HEK293 (cell line): ENCODE data around the gene YY1AP1.
"Not testable (repeated sequence)": the region's sequence is repeated elsewhere in the genome, so short reads cannot be mapped to it uniquely, and the experiment has no call there.

Experiments
- CTCF ChIA-PET: fragments of 350-600 bp; formaldehyde crosslinking; extraction: SDS; loops from one replicate; lab custom pipeline; 2021; ENCODE audit warnings: antibody characterized with exemption; lab: Yijun Ruan, JAX
- POLR2A ChIA-PET: fragments of 300-600 bp; formaldehyde crosslinking; extraction: SDS; loops from one replicate; lab custom pipeline; 2020; ENCODE audit warnings: antibody characterized with exemption, inconsistent platforms; lab: Yijun Ruan, JAX
- H3K27ac ChIP-seq: fragments of 200-500 bp; sonication (Bioruptor generic); 2 replicates; pipeline ENCODE4 v1.5.1; 2014; ENCODE audit warnings: low read depth, low read length, control low read depth, inconsistent platforms; ENCODE audit errors: extremely low read depth
- H3K36me3 ChIP-seq, 2 experiments: fragments of 200-500 bp in 1 of 2; sonication (Bioruptor generic) in 1 of 2; 1 replicate in 1 of 2; 2 replicates in 1 of 2; pipeline ENCODE4 v1.5.1; 2014 to 2017; ENCODE audit warnings: inconsistent platforms in 2 of 2, low read length in 2 of 2; ENCODE audit not compliant: control insufficient read depth in 2 of 2, insufficient read depth in 1 of 2
- H3K4me1 ChIP-seq: fragments of 200-500 bp; sonication (Bioruptor generic); 2 replicates; pipeline ENCODE4 v1.5.1; 2014; ENCODE audit warnings: mild to moderate bottlenecking, low read length, inconsistent platforms; ENCODE audit not compliant: control insufficient read depth, insufficient read depth
- H3K4me3 ChIP-seq: 2 replicates; pipeline ENCODE4 v1.5.1; 2011; ENCODE audit warnings: low read depth, mild to moderate bottlenecking, control low read depth, low read length, moderate library complexity
- H3K9me3 ChIP-seq: fragments of 200-500 bp; sonication (Bioruptor generic); 2 replicates; pipeline ENCODE4 v1.5.1; 2014; ENCODE audit warnings: low read depth, low read length, inconsistent platforms; ENCODE audit not compliant: control insufficient read depth, insufficient read depth
- GLIS1 ChIP-seq: fragments of 450-650 bp; formaldehyde crosslinking; IDR thresholded peaks from 2 replicates; pipeline ENCODE4 v1.5.1; 2016; ENCODE audit warnings: missing biosample characterization, missing genetic modification characterization
- HOXA7 ChIP-seq: sonication (generic); formaldehyde crosslinking; IDR thresholded peaks from 2 replicates; pipeline ENCODE4 v1.8.1; 2022; ENCODE audit warnings: missing genetic modification reagents, borderline replicate concordance
- KLF1 ChIP-seq: fragments of 450-650 bp; formaldehyde crosslinking; IDR thresholded peaks from 2 replicates; pipeline ENCODE4 v1.5.1; 2016; ENCODE audit warnings: missing biosample characterization, missing genetic modification characterization
- KLF8 ChIP-seq: fragments of 450-650 bp; formaldehyde crosslinking; IDR thresholded peaks from 2 replicates; pipeline ENCODE4 v1.5.1; 2016; ENCODE audit warnings: missing biosample characterization, missing genetic modification characterization
- MEIS1 ChIP-seq: sonication (generic); formaldehyde crosslinking; IDR thresholded peaks from 2 replicates; pipeline ENCODE4 v1.8.1; 2022; ENCODE audit warnings: missing genetic modification reagents, mild to moderate bottlenecking, borderline replicate concordance
- RBAK ChIP-seq: fragments of 450-650 bp; formaldehyde crosslinking; IDR thresholded peaks from 2 replicates; pipeline ENCODE4 v1.5.1; 2016; ENCODE audit warnings: missing biosample characterization, missing genetic modification characterization
- SETDB1 ChIP-seq: IDR thresholded peaks from one replicate; pipeline ENCODE4 v1.6.1; 2017; ENCODE audit warnings: mild to moderate bottlenecking, low read length, moderate library complexity, mixed read lengths; ENCODE audit not compliant: insufficient read length
- ZNF10 ChIP-seq: fragments of 450-650 bp; formaldehyde crosslinking; IDR thresholded peaks from 2 replicates; pipeline ENCODE4 v1.5.1; 2017; ENCODE audit warnings: missing biosample characterization, missing genetic modification characterization
- ZNF132 ChIP-seq: fragments of 450-650 bp; formaldehyde crosslinking; IDR thresholded peaks from 2 replicates; pipeline ENCODE4 v1.5.1; 2017; ENCODE audit warnings: missing biosample characterization, missing genetic modification characterization, borderline replicate concordance
- ZNF146 ChIP-seq: fragments of 450-650 bp; formaldehyde crosslinking; IDR thresholded peaks from 2 replicates; pipeline ENCODE4 v1.5.1; 2016; ENCODE audit warnings: missing biosample characterization, missing genetic modification characterization
- ZNF157 ChIP-seq: fragments of 450-650 bp; formaldehyde crosslinking; IDR thresholded peaks from 2 replicates; pipeline ENCODE4 v1.5.1; 2016; ENCODE audit warnings: missing biosample characterization, missing genetic modification characterization
- ZNF169 ChIP-seq: fragments of 450-650 bp; formaldehyde crosslinking; IDR thresholded peaks from 2 replicates; pipeline ENCODE4 v1.5.1; 2016; ENCODE audit warnings: missing biosample characterization, missing genetic modification characterization
- ZNF24 ChIP-seq: fragments of 450-650 bp; formaldehyde crosslinking; IDR thresholded peaks from 2 replicates; pipeline ENCODE4 v1.5.1; 2016; ENCODE audit warnings: missing biosample characterization, missing genetic modification characterization
- ZNF350 ChIP-seq: fragments of 450-650 bp; formaldehyde crosslinking; IDR thresholded peaks from 2 replicates; pipeline ENCODE4 v1.5.0; 2017; ENCODE audit warnings: missing biosample characterization, mild to moderate bottlenecking, missing genetic modification characterization
- ZNF548 ChIP-seq: fragments of 450-650 bp; formaldehyde crosslinking; IDR thresholded peaks from 2 replicates; pipeline ENCODE4 v1.5.1; 2016; ENCODE audit warnings: missing biosample characterization, missing genetic modification characterization
- ZNF610 ChIP-seq: fragments of 450-650 bp; formaldehyde crosslinking; IDR thresholded peaks from 2 replicates; pipeline ENCODE4 v1.5.1; 2016; ENCODE audit warnings: missing biosample characterization, missing genetic modification characterization, borderline replicate concordance
- ZNF626 ChIP-seq: fragments of 450-650 bp; sonication (Bioruptor Pico); formaldehyde crosslinking; IDR thresholded peaks from 2 replicates; pipeline ENCODE4 v1.5.1; 2018; ENCODE audit warnings: missing biosample characterization, missing genetic modification characterization, inconsistent platforms
- ZNF776 ChIP-seq: fragments of 450-650 bp; formaldehyde crosslinking; IDR thresholded peaks from 2 replicates; pipeline ENCODE4 v1.5.0; 2017; ENCODE audit warnings: missing biosample characterization, missing genetic modification characterization, borderline replicate concordance
- ZNF777 ChIP-seq: fragments of 450-650 bp; formaldehyde crosslinking; IDR thresholded peaks from 2 replicates; pipeline ENCODE4 v1.5.1; 2017; ENCODE audit warnings: missing biosample characterization, missing genetic modification characterization, borderline replicate concordance
- ZNF843 ChIP-seq: fragments of 450-650 bp; formaldehyde crosslinking; IDR thresholded peaks from 2 replicates; pipeline ENCODE4 v1.5.1; 2016; ENCODE audit warnings: missing biosample characterization, missing genetic modification characterization
- TF ChIP-seq, protein P1 (sequence below): fragments of 450-650 bp; formaldehyde crosslinking; IDR thresholded peaks from 2 replicates; pipeline ENCODE4 v1.5.1; 2016; ENCODE audit warnings: missing biosample characterization, missing genetic modification characterization
- TF ChIP-seq, protein P2 (sequence below): fragments of 450-650 bp; IDR thresholded peaks from 2 replicates; pipeline ENCODE4 v1.5.1; 2018; ENCODE audit warnings: missing biosample characterization, mild to moderate bottlenecking, missing genetic modification characterization

YY1AP1 gene

DNA sequence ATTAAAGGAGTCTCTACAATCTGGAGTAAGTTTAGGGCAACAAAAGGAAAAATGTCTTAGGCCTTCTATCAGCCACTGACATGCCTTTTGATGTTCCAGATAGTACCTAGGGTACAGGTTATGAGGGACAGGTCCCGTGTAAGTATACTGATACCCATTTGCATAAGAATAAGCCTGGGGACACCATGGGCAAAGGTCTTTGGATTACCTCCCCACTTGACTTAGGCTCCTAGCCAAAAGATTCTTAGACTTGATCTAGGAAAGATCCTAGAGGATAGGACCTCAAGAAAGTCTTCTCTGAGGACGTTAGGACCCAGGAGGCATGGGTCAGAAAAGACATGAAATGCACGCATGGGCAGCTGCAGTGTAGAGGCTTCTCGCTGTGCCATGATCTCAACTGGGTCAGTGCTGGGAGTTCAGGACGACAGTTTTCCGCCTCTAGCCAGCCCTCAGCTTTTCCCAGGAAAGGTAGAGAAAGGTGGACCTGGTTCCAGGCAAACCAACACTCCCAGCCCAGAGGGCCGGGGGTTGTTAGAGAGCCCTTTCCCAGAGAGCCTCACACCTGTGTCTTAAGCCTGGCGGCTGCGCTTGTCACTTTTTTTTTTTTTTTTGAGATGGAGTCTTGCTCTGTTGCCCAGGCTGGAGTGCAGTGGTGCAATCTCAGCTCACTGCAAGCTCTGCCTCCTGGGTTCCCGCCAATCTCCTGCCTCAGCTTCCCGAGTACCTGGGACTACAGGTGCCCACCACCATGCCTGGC lies 52.0 kb downstream of the YY1AP1 start:
- H3K4me1 ChIP-seq = no peaks in the 10 kb centered on the region
- no peaks in the 10 kb centered on the region for H3K9me3 ChIP-seq
- H3K4me3 ChIP-seq = no peak overlapping the region
- CTCF ChIA-PET = no interaction called here
- H3K27ac ChIP-seq = no peak overlapping the region
- TF ChIP-seq ZNF146 (tag by site-specific recombination) (no peak), ZNF24 (tag by site-specific recombination) (no peak), ZNF157 (tag by site-specific recombination) (peak; percentile 83)
- H3K36me3 ChIP-seq = no peaks in the 10 kb centered on the region
- POLR2A ChIA-PET = interaction anchor here (0.6 kb wide), 1 partner anchor 19 kb away, joined by 4 read pairs; no protein-coding TSS in a partner anchor

DNA sequence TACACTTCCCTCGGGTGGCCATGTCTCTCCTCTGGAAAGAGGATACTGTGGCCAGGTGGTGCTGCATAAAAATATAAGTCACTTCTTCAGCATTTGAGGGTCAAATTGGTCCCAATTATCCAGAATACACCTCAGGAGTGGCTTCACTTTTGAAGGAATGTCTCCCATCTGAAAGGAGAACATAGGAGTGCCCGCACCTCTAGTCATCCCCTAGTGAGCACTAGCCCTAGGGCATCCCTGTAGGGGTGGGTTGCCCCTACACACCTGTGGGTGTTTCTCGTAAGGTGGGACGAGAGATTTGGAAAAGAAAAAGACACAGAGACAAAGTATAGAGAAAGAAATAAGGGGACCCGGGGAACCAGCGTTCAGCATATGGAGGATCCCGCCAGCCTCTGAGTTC lies 62.1 kb downstream of the YY1AP1 start:
- POLR2A ChIA-PET, H3K4me1 ChIP-seq, H3K4me3 ChIP-seq, CTCF ChIA-PET, H3K9me3 ChIP-seq, H3K27ac ChIP-seq, H3K36me3 ChIP-seq: not testable (repeated sequence)

DNA sequence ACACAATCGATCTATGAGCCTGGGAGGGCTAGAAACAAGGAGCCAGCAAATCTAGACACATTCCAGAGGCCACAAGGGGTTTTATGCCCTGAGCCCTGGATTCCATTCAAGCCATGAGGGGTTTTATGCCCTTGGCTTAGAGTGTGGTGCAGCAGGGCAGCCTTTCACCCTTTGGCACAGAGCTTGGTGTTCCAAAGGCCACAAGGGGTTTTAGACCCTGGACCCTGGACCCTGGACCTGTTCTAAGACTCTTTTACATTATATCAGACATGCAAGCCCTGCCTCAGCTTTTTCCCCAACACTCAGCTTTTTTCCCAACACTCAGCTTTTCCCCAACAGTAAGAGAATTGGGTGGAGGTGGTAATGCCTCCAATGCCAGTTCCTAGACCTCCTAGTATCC lies 65.2 kb downstream of the YY1AP1 start:
- Histone ChIP-seq H3K9me3 (no peaks in the 10 kb centered on the region), H3K4me3 (no peak overlapping the region), H3K27ac (no peak overlapping the region), H3K4me1 (no peaks in the 10 kb centered on the region), H3K36me3 (no peaks in the 10 kb centered on the region)
- no peak for TF ChIP-seq KLF1 (tag by site-specific recombination)
- TF ChIP-seq RBAK (tag by site-specific recombination) = no peak
- TF ChIP-seq SETDB1 = no peak
- no peak for TF ChIP-seq ZNF843 (tag by site-specific recombination)
- TF ChIP-seq ZNF610 (tag by site-specific recombination) = no peak
- TF ChIP-seq ZNF10 = no peak
- no peak for TF ChIP-seq ZNF169 (tag by site-specific recombination)
- TF ChIP-seq, protein P1, sequence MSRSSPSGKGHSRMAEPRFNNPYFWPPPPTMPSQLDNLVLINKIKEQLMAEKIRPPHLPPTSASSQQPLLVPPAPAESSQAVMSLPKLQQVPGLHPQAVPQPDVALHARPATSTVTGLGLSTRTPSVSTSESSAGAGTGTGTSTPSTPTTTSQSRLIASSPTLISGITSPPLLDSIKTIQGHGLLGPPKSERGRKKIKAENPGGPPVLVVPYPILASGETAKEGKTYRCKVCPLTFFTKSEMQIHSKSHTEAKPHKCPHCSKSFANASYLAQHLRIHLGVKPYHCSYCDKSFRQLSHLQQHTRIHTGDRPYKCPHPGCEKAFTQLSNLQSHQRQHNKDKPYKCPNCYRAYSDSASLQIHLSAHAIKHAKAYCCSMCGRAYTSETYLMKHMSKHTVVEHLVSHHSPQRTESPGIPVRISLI = no peak
- no peak for TF ChIP-seq ZNF777 (tag by site-specific recombination)
- TF ChIP-seq KLF8 (tag by site-specific recombination) = no peak
- TF ChIP-seq, protein P2, sequence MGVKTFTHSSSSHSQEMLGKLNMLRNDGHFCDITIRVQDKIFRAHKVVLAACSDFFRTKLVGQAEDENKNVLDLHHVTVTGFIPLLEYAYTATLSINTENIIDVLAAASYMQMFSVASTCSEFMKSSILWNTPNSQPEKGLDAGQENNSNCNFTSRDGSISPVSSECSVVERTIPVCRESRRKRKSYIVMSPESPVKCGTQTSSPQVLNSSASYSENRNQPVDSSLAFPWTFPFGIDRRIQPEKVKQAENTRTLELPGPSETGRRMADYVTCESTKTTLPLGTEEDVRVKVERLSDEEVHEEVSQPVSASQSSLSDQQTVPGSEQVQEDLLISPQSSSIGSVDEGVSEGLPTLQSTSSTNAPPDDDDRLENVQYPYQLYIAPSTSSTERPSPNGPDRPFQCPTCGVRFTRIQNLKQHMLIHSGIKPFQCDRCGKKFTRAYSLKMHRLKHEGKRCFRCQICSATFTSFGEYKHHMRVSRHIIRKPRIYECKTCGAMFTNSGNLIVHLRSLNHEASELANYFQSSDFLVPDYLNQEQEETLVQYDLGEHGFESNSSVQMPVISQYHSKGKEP (tag by site-specific recombination) = no peak
- no peak for TF ChIP-seq ZNF548
- TF ChIP-seq ZNF350 (tag by site-specific recombination) = no peak
- TF ChIP-seq MEIS1 (CRISPR knock-in tag) = no peak
- TF ChIP-seq ZNF776 = no peak
- no peak for TF ChIP-seq ZNF626 (tag by site-specific recombination)
- no peak for TF ChIP-seq GLIS1 (tag by site-specific recombination)
- no peak for TF ChIP-seq HOXA7 (CRISPR knock-in tag)
- no peak for TF ChIP-seq ZNF132
- ChIA-PET POLR2A (no interaction called here), CTCF (no interaction called here)
